Measurements from ENCODE around the gene CLEC2B. TPM values are rescaled to one million over a fixed set of nuclear protein-coding genes. Genes with fewer than 3 reads are reported as not detected.

CLEC2B gene
- total RNA-seq, 4 donors from 2014 or later: 23.8 to 48.2 (median 31.5) TPM

GRCh38 chr12:9811621-9812020 lies 57.5 kb downstream of the CLEC2B start:
- ATAC-seq (ENCODE audit: low FRiP score) (no peak), DNase-seq (ENCODE audit: low spot score) (no peak)
- no peak for TF ChIP-seq CTCF (IDR thresholded peaks at IDR 0.05)

- ATAC-seq (ENCODE audit: low FRiP score): no peak
- no peak for TF ChIP-seq CTCF (IDR thresholded peaks at IDR 0.05)
- no peak for DNase-seq (ENCODE audit: low spot score)
Measured at GRCh38 chr12:9810671-9811070, 58.5 kb downstream of the CLEC2B start.

GRCh38 chr12:9809866-9810265 lies 59.3 kb downstream of the CLEC2B start:
- DNase-seq (ENCODE audit: low spot score) (no peak), ATAC-seq (ENCODE audit: low FRiP score) (no peak)
- no peak for TF ChIP-seq CTCF (IDR thresholded peaks at IDR 0.05)

- ATAC-seq (ENCODE audit: low FRiP score) (no peak), DNase-seq (ENCODE audit: low spot score) (no peak)
- TF ChIP-seq CTCF (IDR thresholded peaks at IDR 0.05): no peak
Measured at GRCh38 chr12:9809338-9809737, 59.8 kb downstream of the CLEC2B start.

GRCh38 chr12:9808504-9808903 lies 60.6 kb downstream of the CLEC2B start:
- no peak for ATAC-seq (ENCODE audit: low FRiP score)
- TF ChIP-seq CTCF (IDR thresholded peaks at IDR 0.05): no peak
- DNase-seq (ENCODE audit: low spot score): no peak

- DNase-seq (ENCODE audit: low spot score): no peak
- no peak for ATAC-seq (ENCODE audit: low FRiP score)
- no peak for TF ChIP-seq CTCF (IDR thresholded peaks at IDR 0.05)
Measured at GRCh38 chr12:9806714-9807113, 62.4 kb downstream of the CLEC2B start.

- no peak for DNase-seq (ENCODE audit: low spot score)
- no peak for TF ChIP-seq CTCF (IDR thresholded peaks at IDR 0.05)
Measured at GRCh38 chr12:9805883-9806282, 63.3 kb downstream of the CLEC2B start.

More at GRCh38 chr12:9805883-9806282, 63.3 kb downstream of the CLEC2B start:
- ATAC-seq (ENCODE audit: low FRiP score): no peak

Other genes starting within 250 kb of the CLEC2B start
- gene CLEC2D, start 199.6 kb downstream of the CLEC2B start, total RNA-seq: 10 to 100 TPM; 10.4 to 20.5 (median 14.8) TPM
- gene CLECL1, start 136.3 kb downstream of the CLEC2B start, total RNA-seq: 1 to 10 TPM in 1 of 4 donors, under 1 TPM in 1, not detected in 2; 0.84 to 2.2 TPM
- 10 to 100 TPM; 10.0 to 36.3 (median 17.0) TPM for gene CD69, start 108.5 kb downstream of the CLEC2B start, total RNA-seq
- gene KLRF1, start 41.9 kb downstream of the CLEC2B start, total RNA-seq: under 1 TPM in 1 of 4 donors, not detected in 3; 0.46 TPM
- gene KLRF2, start 12.1 kb upstream of the CLEC2B start, total RNA-seq: not detected
- gene CLEC2A, start 63.0 kb upstream of the CLEC2B start, total RNA-seq: not detected
- gene CLEC12A, start 102.1 kb upstream of the CLEC2B start, total RNA-seq: 1 to 10 TPM in 3 of 4 donors, under 1 TPM in 1; 0.75 to 6.5 (median 1.7) TPM
- not detected for gene CLEC1B, start 129.8 kb upstream of the CLEC2B start, total RNA-seq
- gene CLEC12B, start 141.3 kb upstream of the CLEC2B start, total RNA-seq: under 1 TPM in 1 of 4 donors, not detected in 3; 0.47 TPM
- gene CLEC9A, start 161.3 kb upstream of the CLEC2B start, total RNA-seq: under 1 TPM in 1 of 4 donors, not detected in 3; 0.63 TPM
- gene CLEC1A, start 229.6 kb upstream of the CLEC2B start, total RNA-seq: 10 to 100 TPM in 1 of 4 donors, 1 to 10 TPM in 3; 2.3 to 16.7 (median 7.1) TPM

Measured in omental fat pad (tissue), 4 donors.